SIG-M5 treated with dmso at 0.1 percent for 504 hours (cell line): ENCODE data around the gene PRICKLE1.

Source experiments
- DNase-seq: peaks from one replicate; lab custom pipeline; 2025; ENCODE audit not compliant: unreplicated experiment; lab: John Stamatoyannopoulos, UW

The PRICKLE1 gene

GRCh38 chr12:42462486-42462885 lies 127.1 kb downstream of the PRICKLE1 start:
- DNase-seq, result no peak

- DNase-seq, result no peak
Observed at GRCh38 chr12:42459336-42459847, 130.2 kb downstream of the PRICKLE1 start.

GRCh38 chr12:42458575-42458974 lies 131.0 kb downstream of the PRICKLE1 start:
- DNase-seq, result no peak

GRCh38 chr12:42450248-42450647 lies 139.3 kb downstream of the PRICKLE1 start:
- no peak for DNase-seq

GRCh38 chr12:42448841-42449240 lies 140.7 kb downstream of the PRICKLE1 start:
- DNase-seq, result no peak

- no peak for DNase-seq
Observed at GRCh38 chr12:42447371-42447786, 142.2 kb downstream of the PRICKLE1 start.

- no peak for DNase-seq
Observed at GRCh38 chr12:42446761-42447160, 142.8 kb downstream of the PRICKLE1 start.

GRCh38 chr12:42445891-42446290 lies 143.7 kb downstream of the PRICKLE1 start:
- no peak for DNase-seq

- no peak for DNase-seq
Observed at GRCh38 chr12:42444192-42444943, 145.2 kb downstream of the PRICKLE1 start.

- no peak for DNase-seq
Observed at GRCh38 chr12:42442888-42443287, 146.7 kb downstream of the PRICKLE1 start.

GRCh38 chr12:42442311-42442759 lies 147.2 kb downstream of the PRICKLE1 start:
- no peak for DNase-seq

GRCh38 chr12:42440608-42441007 lies 148.9 kb downstream of the PRICKLE1 start:
- no peak for DNase-seq

GRCh38 chr12:42432517-42433140 lies 156.9 kb downstream of the PRICKLE1 start:
- DNase-seq, result no peak

GRCh38 chr12:42428850-42429249 lies 160.7 kb downstream of the PRICKLE1 start:
- no peak for DNase-seq

GRCh38 chr12:42426746-42427145 lies 162.8 kb downstream of the PRICKLE1 start:
- DNase-seq, result no peak

GRCh38 chr12:42422785-42423184 lies 166.8 kb downstream of the PRICKLE1 start:
- no peak for DNase-seq

- DNase-seq, result peak; percentile 13
Observed at GRCh38 chr12:42421844-42422779, 167.4 kb downstream of the PRICKLE1 start.

GRCh38 chr12:42420395-42420794 lies 169.2 kb downstream of the PRICKLE1 start:
- DNase-seq, result no peak

GRCh38 chr12:42410340-42410739 lies 179.2 kb downstream of the PRICKLE1 start:
- no peak for DNase-seq

- no peak for DNase-seq
Observed at GRCh38 chr12:42409471-42409870, 180.1 kb downstream of the PRICKLE1 start.

GRCh38 chr12:42407306-42407705 lies 182.2 kb downstream of the PRICKLE1 start:
- DNase-seq, result no peak
